CD14-positive monocyte (primary cell): ENCODE data around the gene CHST15. TPM values are rescaled to one million over a fixed set of nuclear protein-coding genes. Genes with fewer than 3 reads are reported as not detected.

Experiments
- DNase-seq, 3 donors: peaks; one replicate each; pipeline ENCODE4 v3.0.0-alpha.2; 2011 to 2022
- H2AFZ ChIP-seq: 2 replicates; pipeline ENCODE4 v1.6.0; 2012; ENCODE audit warnings: mild to moderate bottlenecking, low read depth, low read length, inconsistent platforms; ENCODE audit not compliant: insufficient read depth, poor library complexity, severe bottlenecking
- H3K27ac ChIP-seq, 2 donors: 1 replicate in 1 of 2; 2 replicates in 1 of 2; pipeline ENCODE4 v1.5.1; 2012 to 2013; ENCODE audit warnings: low read length in 2 of 2, control low read depth in 1 of 2, inconsistent platforms in 1 of 2, low read depth in 1 of 2, mild to moderate bottlenecking in 1 of 2
- H3K27me3 ChIP-seq, 2 donors: one replicate each; pipeline versions ENCODE4 v1.6.0 to v1.6.1; 2011 to 2013; ENCODE audit warnings: low read length in 2 of 2; ENCODE audit not compliant: control insufficient read depth in 2 of 2, insufficient read depth in 2 of 2
- H3K36me3 ChIP-seq, 2 donors: replicated peaks in 1 of 2; 1 replicate in 1 of 2; 2 replicates in 1 of 2; pipeline versions ENCODE4 v1.5.1 to v1.6.1; 2012 to 2013; ENCODE audit warnings: low read length in 2 of 2, control low read depth in 1 of 2, inconsistent platforms in 1 of 2, mild to moderate bottlenecking in 1 of 2; ENCODE audit not compliant: insufficient read depth in 2 of 2, control insufficient read depth in 1 of 2
- H3K4me1 ChIP-seq, 2 donors: 1 replicate in 1 of 2; 2 replicates in 1 of 2; pipeline versions ENCODE4 v1.5.1 to v1.6.1; 2012 to 2013; ENCODE audit warnings: low read length in 2 of 2, control low read depth in 1 of 2, inconsistent platforms in 1 of 2, mild to moderate bottlenecking in 1 of 2, moderate library complexity in 1 of 2; ENCODE audit not compliant: insufficient read depth in 2 of 2, control insufficient read depth in 1 of 2
- H3K4me2 ChIP-seq: replicated peaks from 2 replicates; pipeline ENCODE3; 2012; ENCODE audit warnings: low read length, moderate library complexity, mild to moderate bottlenecking; ENCODE audit not compliant: poor library complexity, severe bottlenecking; ENCODE audit errors: extremely low read depth
- H3K4me3 ChIP-seq, 3 experiments: fragments of 200-600 bp in 1 of 3; sonication (generic) in 1 of 3; replicated peaks in 1 of 3; 1 replicate in 2 of 3; 2 replicates in 1 of 3; pipeline ENCODE4 v1.5.1; 2011 to 2013; ENCODE audit warnings: low read length in 3 of 3, mild to moderate bottlenecking in 3 of 3, control low read depth in 2 of 3, low read depth in 2 of 3, inconsistent platforms in 1 of 3, moderate library complexity in 1 of 3
- H3K79me2 ChIP-seq: 2 replicates; pipeline ENCODE4 v1.6.0; 2012; ENCODE audit warnings: mild to moderate bottlenecking, control low read depth, inconsistent platforms, low read length, moderate library complexity; ENCODE audit not compliant: insufficient read depth
- H3K9ac ChIP-seq: 2 replicates; pipeline ENCODE4 v1.6.0; 2017; ENCODE audit warnings: low read length, mild to moderate bottlenecking; ENCODE audit not compliant: insufficient read depth, poor library complexity, severe bottlenecking
- H3K9me3 ChIP-seq, 2 donors: replicated peaks in 1 of 2; 1 replicate in 1 of 2; 2 replicates in 1 of 2; pipeline versions ENCODE4 v1.5.1 to v1.6.1; 2012 to 2013; ENCODE audit warnings: low read length in 2 of 2, control low read depth in 1 of 2; ENCODE audit not compliant: control insufficient read depth in 1 of 2, insufficient read depth in 1 of 2
- H4K20me1 ChIP-seq: 2 replicates; pipeline ENCODE4 v1.6.0; 2012; ENCODE audit warnings: mild to moderate bottlenecking, low read length, control low read depth, moderate library complexity; ENCODE audit not compliant: insufficient read depth
- H3K27ac Mint-ChIP-seq, 7 donors: one replicate each; pipeline ENCODE4 v1.8.0; 2020; ENCODE audit warnings: mild to moderate bottlenecking in 7 of 7, mixed read lengths in 7 of 7, moderate library complexity in 6 of 7, inconsistent platforms in 2 of 7
- H3K27me3 Mint-ChIP-seq, 3 donors: one replicate each; pipeline ENCODE4 v1.8.0; 2021 to 2022; ENCODE audit warnings: low read depth in 3 of 3, mild to moderate bottlenecking in 3 of 3, mixed read lengths in 3 of 3, moderate library complexity in 3 of 3, inconsistent platforms in 1 of 3
- H3K36me3 Mint-ChIP-seq, 2 donors: one replicate each; pipeline ENCODE4 v1.8.0; 2020; ENCODE audit warnings: mixed read lengths in 2 of 2, inconsistent platforms in 1 of 2, mild to moderate bottlenecking in 1 of 2
- H3K4me1 Mint-ChIP-seq: one replicate; pipeline ENCODE4 v1.8.0; 2020; ENCODE audit warnings: mild to moderate bottlenecking, mixed read lengths
- H3K4me3 Mint-ChIP-seq, 2 donors: one replicate each; pipeline ENCODE4 v1.8.0; 2020; ENCODE audit warnings: mild to moderate bottlenecking in 2 of 2, mixed read lengths in 2 of 2, moderate library complexity in 1 of 2
- H3K9me3 Mint-ChIP-seq, 7 donors: one replicate each; pipeline ENCODE4 v1.8.0; 2020 to 2022; ENCODE audit warnings: mixed read lengths in 7 of 7, mild to moderate bottlenecking in 6 of 7, moderate library complexity in 6 of 7, inconsistent platforms in 2 of 7
- CTCF ChIP-seq: fragments of 200-600 bp; IDR thresholded peaks from one replicate; pipeline ENCODE4 v1.8.0; 2022; ENCODE audit warnings: antibody characterized with exemption, mild to moderate bottlenecking
- WGBS: methylation state at CpG from one replicate; pipeline ENCODE4 v1.1.5; 2013; ENCODE audit warnings: missing lambda C conversion rate; ENCODE audit not compliant: insufficient coverage; 5-methylcytosine and 5-hydroxymethylcytosine counted together
- intact Hi-C, 2 donors: fragments of 100-400 bp; cut with micrococcal nuclease; formaldehyde crosslinking; loops; one replicate each; pipeline versions ENCODE4 v1.15.0 to v1.15.1; 2023
- polyA plus RNA-seq, 3 donors: library from polyadenylated mRNA; depleted of rRNA in 1 of 3; unstranded in 2 of 3; stranded (reverse) in 1 of 3; fragments of 300-500 nt in 2 of 3; fragments of >200 nt in 1 of 3; fragmentation: Illumina TruSeq in 2 of 3; gene quantifications; 1 replicate in 2 of 3; 2 replicates in 1 of 3; pipeline ENCODE4 v1.2.3, GENCODE V29; 2012 to 2021

CHST15 gene
- polyA plus RNA-seq, 3 donors = 54.4 to 106 (median 87.5) TPM

GRCh38 chr10:124003871-124004662, 89.3 kb downstream of the CHST15 start:
- Mint-ChIP-seq H3K4me3 (no peak overlapping the region), H3K27me3 (peaks cover 10 to 43% (median 38%) of the 10 kb centered on the region in 3 donors), H3K27ac (peak overlapping the region in 1 of 7 donors; percentile 68), H3K4me1 (peaks cover 36% of the 10 kb centered on the region), H3K36me3 (peaks cover 88 to 90% of the 10 kb centered on the region in 2 donors), H3K9me3 (peaks cover 0 to 3% (median 2%) of the 10 kb centered on the region in 7 donors)
- no peak for DNase-seq
- Histone ChIP-seq H3K4me1 (peaks cover 26 to 36% of the 10 kb centered on the region in 2 donors), H3K4me3 (no peak overlapping the region), H2AFZ (no peak overlapping the region), H3K27ac (no peak overlapping the region), H3K9me3 (no peaks in the 10 kb centered on the region), H3K36me3 (peaks cover 33 to 68% of the 10 kb centered on the region in 2 donors), H4K20me1 (peaks cover 55% of the 10 kb centered on the region), H3K79me2 (no peaks in the 10 kb centered on the region), H3K9ac (no peak overlapping the region), H3K27me3 (peaks cover 0 to 6% of the 10 kb centered on the region in 2 donors), H3K4me2 (no peak overlapping the region)
- intact Hi-C loops = no loop called here
- 91% methylated on average over 10 of the region's 11 CpGs for WGBS
- TF ChIP-seq CTCF = no peak

GRCh38 chr10:124003481-124003870, 89.9 kb downstream of the CHST15 start:
- no peak for DNase-seq
- peaks cover 27 to 62% of the 10 kb centered on the region in 2 donors for H3K36me3 ChIP-seq
- TF ChIP-seq CTCF = no peak
- Mint-ChIP-seq H3K27me3 (peaks cover 10 to 38% (median 36%) of the 10 kb centered on the region in 3 donors), H3K27ac (peak overlapping the region in 2 of 7 donors; percentile 20 to 50), H3K4me3 (no peak overlapping the region), H3K36me3 (peaks cover 87% of the 10 kb centered on the region in 2 donors), H3K9me3 (peaks cover 0 to 4% (median 3%) of the 10 kb centered on the region in 7 donors), H3K4me1 (peaks cover 41% of the 10 kb centered on the region)
- 100% methylated on average over 1 of the region's 4 CpGs for WGBS
- H3K4me2 ChIP-seq = no peak overlapping the region
- no peak overlapping the region for H3K4me3 ChIP-seq
- no peaks in the 10 kb centered on the region for H3K79me2 ChIP-seq
- no peak overlapping the region for H3K9ac ChIP-seq
- no peak overlapping the region for H3K27ac ChIP-seq
- H4K20me1 ChIP-seq = peaks cover 49% of the 10 kb centered on the region
- intact Hi-C loops = no loop called here
- H3K4me1 ChIP-seq = peaks cover 32 to 42% of the 10 kb centered on the region in 2 donors
- no peaks in the 10 kb centered on the region for H3K9me3 ChIP-seq
- no peak overlapping the region for H2AFZ ChIP-seq
- peaks cover 0 to 6% of the 10 kb centered on the region in 2 donors for H3K27me3 ChIP-seq
